Testis (tissue), 2 donors: Measurements from ENCODE around the gene TBKBP1.

ENCODE experiments used
- CTCF ChIP-seq, 3 experiments: fragments of 450-650 bp in 2 of 3; fragments of 200-600 bp in 1 of 3; sonication (generic) in 1 of 3; IDR thresholded peaks; one replicate each; pipeline ENCODE4 v1.5.1; 2016 to 2019; ENCODE audit warnings: antibody characterized with exemption in 3 of 3, mild to moderate bottlenecking in 2 of 3, moderate library complexity in 1 of 3
- POLR2A ChIP-seq: fragments of 450-650 bp; IDR thresholded peaks from one replicate; pipeline ENCODE4 v1.6.1; 2017; ENCODE audit warnings: antibody characterized with exemption, mild to moderate bottlenecking, moderate library complexity

GRCh38 chr17:47685556-47686275 is 8.2 kb upstream of the TBKBP1 start:
- TF ChIP-seq CTCF (IDR thresholded peaks at IDR 0.05) (no peak), POLR2A (no peak)
